Measurements from ENCODE around the gene HYAL1. TPM values are rescaled to one million over a fixed set of nuclear protein-coding genes. Genes with fewer than 3 reads are reported as not detected.
"Not testable (repeated sequence)": the region's sequence is repeated elsewhere in the genome, so short reads cannot be mapped to it uniquely, and the experiment has no call there.

The HYAL1 gene
- total and polyA plus RNA-seq, 9 donors: 1.8 to 9.3 (median 3.5) TPM

DNA sequence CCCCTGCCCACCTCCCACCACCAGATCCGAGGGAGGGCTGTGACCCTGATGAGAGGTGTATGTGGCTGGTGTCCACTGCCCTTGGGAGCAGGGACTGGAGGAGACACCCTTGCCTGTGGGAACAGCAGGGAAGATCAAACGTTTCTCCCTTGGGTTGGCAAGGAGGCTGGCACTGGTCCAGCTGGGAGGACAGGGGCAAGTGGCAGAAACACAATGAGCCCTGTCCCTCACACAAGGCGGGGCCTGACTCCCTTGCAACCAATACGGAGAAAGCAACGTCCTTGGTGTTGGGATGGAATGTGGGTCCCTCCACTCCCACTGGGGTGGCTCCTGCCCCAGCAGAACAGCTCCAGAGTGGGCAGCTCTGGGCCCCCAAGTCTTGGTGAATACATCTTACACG lies 13.9 kb upstream of the HYAL1 start:
- no peaks in the 10 kb centered on the region for H3K36me3 ChIP-seq
- 52 to 61% (median 56%) methylated on average over 6 of the region's 6 CpGs for WGBS, 3 donors

DNA sequence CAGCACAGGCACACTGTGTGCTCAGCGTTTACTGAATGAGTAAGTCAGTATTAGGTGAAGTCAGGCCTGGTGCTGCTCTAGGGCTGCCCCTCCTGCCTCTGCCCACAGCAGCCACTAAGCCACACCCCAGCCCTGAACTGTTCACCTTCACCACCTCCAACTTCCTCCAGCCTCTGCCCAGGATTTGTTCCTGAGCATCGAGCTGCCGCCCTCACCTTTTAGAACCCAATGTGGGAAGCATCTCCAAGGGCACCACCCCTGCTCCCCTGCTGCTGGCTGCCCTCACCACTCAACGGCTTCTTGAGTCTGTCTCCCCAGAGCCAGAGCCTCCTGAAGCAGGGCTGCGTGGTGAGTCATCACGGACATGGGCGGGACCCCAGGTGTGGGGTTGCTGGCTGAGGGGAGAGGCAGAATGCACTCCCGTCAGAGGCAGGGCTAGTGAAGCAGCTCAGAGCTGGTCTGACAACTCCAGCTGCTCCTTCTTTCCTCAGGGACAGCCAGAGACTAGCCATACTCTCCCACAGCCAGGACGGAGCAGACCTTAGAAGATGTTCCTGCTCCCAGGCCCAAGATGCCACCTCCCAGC lies 13.4 kb upstream of the HYAL1 start:
- peaks cover 18% of the 10 kb centered on the region for H3K4me1 ChIP-seq (ENCODE audit: insufficient read depth)
- 58 to 61% (median 60%) methylated on average over 9 of the region's 9 CpGs for WGBS, 3 donors
- H3K9me3 ChIP-seq: no peaks in the 10 kb centered on the region
- TF ChIP-seq EP300 (IDR thresholded peaks at IDR 0.05) (no peak), POLR2A (IDR thresholded peaks at IDR 0.05) (no peak)
- TF ChIP-seq, protein P1, sequence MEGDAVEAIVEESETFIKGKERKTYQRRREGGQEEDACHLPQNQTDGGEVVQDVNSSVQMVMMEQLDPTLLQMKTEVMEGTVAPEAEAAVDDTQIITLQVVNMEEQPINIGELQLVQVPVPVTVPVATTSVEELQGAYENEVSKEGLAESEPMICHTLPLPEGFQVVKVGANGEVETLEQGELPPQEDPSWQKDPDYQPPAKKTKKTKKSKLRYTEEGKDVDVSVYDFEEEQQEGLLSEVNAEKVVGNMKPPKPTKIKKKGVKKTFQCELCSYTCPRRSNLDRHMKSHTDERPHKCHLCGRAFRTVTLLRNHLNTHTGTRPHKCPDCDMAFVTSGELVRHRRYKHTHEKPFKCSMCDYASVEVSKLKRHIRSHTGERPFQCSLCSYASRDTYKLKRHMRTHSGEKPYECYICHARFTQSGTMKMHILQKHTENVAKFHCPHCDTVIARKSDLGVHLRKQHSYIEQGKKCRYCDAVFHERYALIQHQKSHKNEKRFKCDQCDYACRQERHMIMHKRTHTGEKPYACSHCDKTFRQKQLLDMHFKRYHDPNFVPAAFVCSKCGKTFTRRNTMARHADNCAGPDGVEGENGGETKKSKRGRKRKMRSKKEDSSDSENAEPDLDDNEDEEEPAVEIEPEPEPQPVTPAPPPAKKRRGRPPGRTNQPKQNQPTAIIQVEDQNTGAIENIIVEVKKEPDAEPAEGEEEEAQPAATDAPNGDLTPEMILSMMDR (IDR thresholded peaks at IDR 0.05): no peak
- no peaks in the 10 kb centered on the region for H3K36me3 ChIP-seq
- H3K27me3 ChIP-seq: no peaks in the 10 kb centered on the region
- intact Hi-C loops (cut with DNase I): no loop called here
- no peak overlapping the region for H3K4me3 ChIP-seq
- no peak overlapping the region for H3K27ac ChIP-seq
- DNase-seq: no peak

More for the DNA sequence above, 13.9 kb upstream of the HYAL1 start:
- DNase-seq: no peak
- no peaks in the 10 kb centered on the region for H3K27me3 ChIP-seq
- no peak overlapping the region for H3K27ac ChIP-seq
- no peak for TF ChIP-seq EP300 (IDR thresholded peaks at IDR 0.05)
- TF ChIP-seq, protein P1 (IDR thresholded peaks at IDR 0.05): no peak
- TF ChIP-seq POLR2A (IDR thresholded peaks at IDR 0.05): no peak
- H3K4me1 ChIP-seq (ENCODE audit: insufficient read depth): peaks cover 18% of the 10 kb centered on the region
- no peaks in the 10 kb centered on the region for H3K9me3 ChIP-seq
- H3K4me3 ChIP-seq: no peak overlapping the region
- intact Hi-C loops (cut with DNase I): no loop called here

DNA sequence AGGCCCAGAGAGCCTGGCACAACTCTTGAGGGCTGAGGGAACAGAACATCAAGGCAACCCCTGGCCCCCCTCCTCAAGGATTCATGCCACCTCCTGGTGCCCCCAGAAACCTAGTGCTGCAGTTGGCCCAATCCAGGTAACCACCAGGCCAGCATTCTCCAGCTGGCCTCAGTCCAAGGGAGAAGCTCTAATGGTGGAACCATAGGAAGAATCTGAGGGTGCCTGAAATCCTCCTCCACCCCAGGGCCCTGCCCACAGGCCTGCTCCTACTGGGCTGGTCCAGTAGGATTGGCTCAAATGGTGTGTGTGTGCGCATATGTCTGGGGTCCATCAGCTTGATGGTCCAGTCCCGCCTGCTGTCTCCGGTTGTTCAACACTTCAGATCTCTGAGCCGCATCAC lies 11.4 kb upstream of the HYAL1 start:
- 94 to 98% (median 97%) methylated on average over 4 of the region's 4 CpGs for WGBS, 3 donors

DNA sequence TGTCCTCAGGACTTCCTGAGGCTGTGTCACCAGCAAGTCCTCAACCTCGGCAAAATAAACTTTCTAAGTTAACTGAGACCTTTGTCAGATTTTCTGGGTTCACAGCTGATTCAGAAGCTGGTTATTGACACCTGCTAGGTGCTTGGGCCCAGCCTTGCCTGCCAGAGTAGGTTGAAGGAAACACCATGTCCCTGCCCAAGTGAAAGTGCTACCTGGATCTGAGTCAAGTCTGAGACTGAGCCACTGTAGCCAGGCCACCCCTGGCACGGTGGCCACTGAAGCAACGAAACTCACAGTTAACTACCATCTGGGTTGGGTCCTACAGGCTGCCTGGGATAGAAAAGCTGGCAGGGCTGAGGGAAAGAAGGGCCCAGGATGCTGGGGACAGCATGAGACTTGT lies 11.0 kb upstream of the HYAL1 start:
- intact Hi-C loops (cut with DNase I): no loop called here
- no peaks in the 10 kb centered on the region for H3K9me3 ChIP-seq
- 79 to 82% (median 81%) methylated on average over 3 of the region's 3 CpGs for WGBS, 3 donors
- H3K36me3 ChIP-seq: no peaks in the 10 kb centered on the region
- no peak overlapping the region for H3K27ac ChIP-seq
- H3K27me3 ChIP-seq: no peaks in the 10 kb centered on the region
- no peak overlapping the region for H3K4me3 ChIP-seq
- TF ChIP-seq, protein P1 (IDR thresholded peaks at IDR 0.05): no peak
- TF ChIP-seq EP300 (IDR thresholded peaks at IDR 0.05): no peak
- no peak for TF ChIP-seq POLR2A (IDR thresholded peaks at IDR 0.05)
- DNase-seq: no peak
- H3K4me1 ChIP-seq (ENCODE audit: insufficient read depth): peaks cover 5% of the 10 kb centered on the region

More for the DNA sequence above, 11.4 kb upstream of the HYAL1 start:
- no peak overlapping the region for H3K4me3 ChIP-seq
- intact Hi-C loops (cut with DNase I): no loop called here
- H3K36me3 ChIP-seq: no peaks in the 10 kb centered on the region
- no peaks in the 10 kb centered on the region for H3K9me3 ChIP-seq
- no peak for DNase-seq
- H3K27me3 ChIP-seq: no peaks in the 10 kb centered on the region
- H3K27ac ChIP-seq: no peak overlapping the region
- TF ChIP-seq EP300 (IDR thresholded peaks at IDR 0.05) (no peak), POLR2A (IDR thresholded peaks at IDR 0.05) (no peak)
- TF ChIP-seq, protein P1 (IDR thresholded peaks at IDR 0.05): no peak
- peaks cover 10% of the 10 kb centered on the region for H3K4me1 ChIP-seq (ENCODE audit: insufficient read depth)

DNA sequence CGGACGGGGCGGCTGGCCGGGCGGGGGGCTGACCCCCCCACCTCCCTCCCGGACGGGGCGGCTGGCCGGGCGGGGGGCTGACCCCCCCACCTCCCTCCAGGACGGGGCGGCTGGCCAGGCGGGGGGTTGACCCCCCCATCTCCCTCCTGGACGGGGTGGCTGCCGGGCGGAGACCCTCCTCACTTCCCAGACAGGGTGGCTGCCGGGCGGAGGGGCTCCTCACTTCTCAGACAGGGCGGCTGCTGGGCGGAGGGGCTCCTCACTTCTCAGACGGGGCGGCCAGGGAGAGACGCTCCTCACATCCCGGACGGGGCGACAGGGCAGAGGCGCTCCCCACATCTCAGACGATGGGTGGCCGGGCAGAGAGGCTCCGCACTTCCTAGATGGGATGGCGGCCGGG lies 8.7 kb upstream of the HYAL1 start:
- 92 to 100% (median 94%) methylated on average over 1 to 32 of the region's 32 CpGs for WGBS, 3 donors
- H3K4me3 ChIP-seq; DNase-seq; H3K36me3 ChIP-seq; H3K27me3 ChIP-seq; intact Hi-C loops (cut with DNase I); H3K9me3 ChIP-seq; H3K4me1 ChIP-seq (ENCODE audit: insufficient read depth); H3K27ac ChIP-seq: not testable (repeated sequence)
